AG10803 (cell line): Measurements from ENCODE around the gene ABHD17A.

Experiments
- DNase-seq: peaks from one replicate; pipeline ENCODE4 v3.0.0; 2010; ENCODE audit warnings: low read depth
- H3K4me3 ChIP-seq: 2 replicates; pipeline ENCODE4 v1.5.1; 2011; ENCODE audit warnings: mild to moderate bottlenecking, low read length, control low read depth
- CTCF ChIP-seq: conservative IDR thresholded peaks from 2 replicates; pipeline ENCODE4 v1.5.1; 2011; ENCODE audit warnings: mild to moderate bottlenecking, low read length, control low read depth, inconsistent platforms

The ABHD17A gene

GRCh38 chr19:1861599-1862031 is 23.7 kb downstream of the ABHD17A start:
- DNase-seq = no peak
- no peak for TF ChIP-seq CTCF
- peak overlapping the region; percentile 80 for H3K4me3 ChIP-seq

- no peak for DNase-seq
- TF ChIP-seq CTCF = no peak
- H3K4me3 ChIP-seq = peak overlapping the region; percentile 80
Measured at GRCh38 chr19:1860821-1861598, 24.3 kb downstream of the ABHD17A start.

GRCh38 chr19:1860042-1860775 is 25.1 kb downstream of the ABHD17A start:
- no peak for TF ChIP-seq CTCF
- peak; percentile 78 for DNase-seq
- H3K4me3 ChIP-seq = peak overlapping the region; percentile 80

GRCh38 chr19:1859331-1859781 is 25.9 kb downstream of the ABHD17A start:
- no peak for TF ChIP-seq CTCF
- no peak for DNase-seq
- peak overlapping the region; percentile 80 for H3K4me3 ChIP-seq

- H3K4me3 ChIP-seq = no peak overlapping the region
- DNase-seq = no peak
- no peak for TF ChIP-seq CTCF
Measured at GRCh38 chr19:1858412-1859081, 26.7 kb downstream of the ABHD17A start.

GRCh38 chr19:1857648-1858326 is 27.5 kb downstream of the ABHD17A start:
- no peak for TF ChIP-seq CTCF
- H3K4me3 ChIP-seq = peak overlapping the region; percentile 53

More at GRCh38 chr19:1857648-1858326, 27.5 kb downstream of the ABHD17A start:
- DNase-seq = no peak
